ENCODE measurements around the gene ACVR1B. TPM values are rescaled to one million over a fixed set of nuclear protein-coding genes. Genes with fewer than 3 reads are reported as not detected.

ACVR1B gene
- total RNA-seq, 1 donor from 2014 or later = 23.6 TPM

DNA sequence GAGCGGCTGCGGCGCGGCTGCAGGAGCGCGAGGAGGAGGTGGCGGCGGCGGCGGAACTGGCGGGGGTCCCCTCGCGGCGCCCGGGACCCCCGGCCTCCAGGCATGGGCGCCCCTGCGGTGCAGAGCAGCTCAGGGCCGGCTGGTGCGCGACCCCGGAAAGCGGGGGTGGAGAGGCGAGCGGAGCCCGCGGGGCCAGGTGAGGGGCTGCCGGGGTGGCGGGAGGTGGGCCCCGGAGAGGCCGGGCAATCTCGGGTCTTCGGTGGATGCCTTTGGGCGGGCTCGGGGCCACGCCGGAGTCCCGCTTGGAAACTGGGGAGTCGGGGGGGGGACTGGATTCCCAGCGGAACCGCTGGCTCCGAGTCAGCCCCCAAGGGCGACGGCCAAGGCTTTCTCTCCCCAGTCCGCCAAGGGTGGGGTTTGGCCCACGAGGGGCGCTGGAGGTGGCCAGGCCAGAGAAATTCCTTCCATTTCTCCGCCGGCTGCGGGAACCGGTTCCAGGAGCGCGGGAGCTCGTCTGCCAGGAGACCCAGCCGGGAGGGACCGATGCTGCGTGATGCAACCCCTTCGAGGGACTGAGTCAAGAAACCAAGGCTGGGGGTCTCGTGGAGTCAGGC is 85.9 kb downstream of the ACVR1B start:
- peak overlapping the region; percentile 63 to 73 for H3K4me3 ChIP-seq
- no peaks in the 10 kb centered on the region for H3K36me3 ChIP-seq
- H3K9me3 ChIP-seq = no peaks in the 10 kb centered on the region
- intact Hi-C loops (cut with DNase I) = no loop called here
- TF ChIP-seq POLR2AphosphoS5 (IDR thresholded peaks at IDR 0.05; ENCODE audit: insufficient read depth in 1 of 2, low read depth in 1 of 2) (peak in 1 of 2 donors; percentile 45), POLR2A (IDR thresholded peaks at IDR 0.05) (no peak)
- TF ChIP-seq, protein P1, sequence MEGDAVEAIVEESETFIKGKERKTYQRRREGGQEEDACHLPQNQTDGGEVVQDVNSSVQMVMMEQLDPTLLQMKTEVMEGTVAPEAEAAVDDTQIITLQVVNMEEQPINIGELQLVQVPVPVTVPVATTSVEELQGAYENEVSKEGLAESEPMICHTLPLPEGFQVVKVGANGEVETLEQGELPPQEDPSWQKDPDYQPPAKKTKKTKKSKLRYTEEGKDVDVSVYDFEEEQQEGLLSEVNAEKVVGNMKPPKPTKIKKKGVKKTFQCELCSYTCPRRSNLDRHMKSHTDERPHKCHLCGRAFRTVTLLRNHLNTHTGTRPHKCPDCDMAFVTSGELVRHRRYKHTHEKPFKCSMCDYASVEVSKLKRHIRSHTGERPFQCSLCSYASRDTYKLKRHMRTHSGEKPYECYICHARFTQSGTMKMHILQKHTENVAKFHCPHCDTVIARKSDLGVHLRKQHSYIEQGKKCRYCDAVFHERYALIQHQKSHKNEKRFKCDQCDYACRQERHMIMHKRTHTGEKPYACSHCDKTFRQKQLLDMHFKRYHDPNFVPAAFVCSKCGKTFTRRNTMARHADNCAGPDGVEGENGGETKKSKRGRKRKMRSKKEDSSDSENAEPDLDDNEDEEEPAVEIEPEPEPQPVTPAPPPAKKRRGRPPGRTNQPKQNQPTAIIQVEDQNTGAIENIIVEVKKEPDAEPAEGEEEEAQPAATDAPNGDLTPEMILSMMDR (IDR thresholded peaks at IDR 0.05) = no peak
- peaks cover 57% of the 10 kb centered on the region for H3K4me1 ChIP-seq
- peak in 1 of 2 donors; percentile 92 for DNase-seq (ENCODE audit: extremely low spot score in 2 of 2)
- H3K27ac ChIP-seq = peak overlapping the region; percentile 98
- H3K27me3 ChIP-seq = no peaks in the 10 kb centered on the region

DNA sequence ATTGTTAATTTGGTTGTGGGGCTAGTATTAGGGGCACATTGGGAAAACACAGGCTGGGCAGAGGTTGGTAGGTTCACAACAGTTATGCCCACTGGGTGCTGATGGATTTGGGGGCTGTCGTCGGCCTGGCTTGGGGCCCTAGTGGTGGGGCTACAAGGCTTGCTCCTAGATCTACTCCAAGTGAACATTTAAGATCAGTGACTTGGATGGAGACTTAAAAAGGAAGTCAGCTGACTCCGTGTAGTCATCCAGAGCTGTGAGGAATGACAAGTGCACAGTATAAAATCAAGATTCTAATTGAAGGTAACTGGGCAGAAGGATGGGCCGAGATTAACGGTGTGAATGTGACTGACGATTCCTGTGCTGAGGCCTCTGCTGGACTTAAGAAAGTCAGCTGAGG is 86.9 kb downstream of the ACVR1B start:
- intact Hi-C loops (cut with DNase I) = no loop called here
- Histone ChIP-seq H3K36me3 (no peaks in the 10 kb centered on the region), H3K4me3 (peak overlapping the region; percentile 63 to 73), H3K27ac (peak overlapping the region; percentile 98), H3K27me3 (no peaks in the 10 kb centered on the region), H3K9me3 (no peaks in the 10 kb centered on the region), H3K4me1 (peaks cover 63% of the 10 kb centered on the region)
- DNase-seq (ENCODE audit: extremely low spot score in 2 of 2) = no peak
- TF ChIP-seq POLR2A (IDR thresholded peaks at IDR 0.05) (peak in 1 of 2 donors; percentile 13), POLR2AphosphoS5 (IDR thresholded peaks at IDR 0.05; ENCODE audit: insufficient read depth in 1 of 2, low read depth in 1 of 2) (peak in 1 of 2 donors; percentile 35)
- TF ChIP-seq, protein P1 (IDR thresholded peaks at IDR 0.05) = no peak

DNA sequence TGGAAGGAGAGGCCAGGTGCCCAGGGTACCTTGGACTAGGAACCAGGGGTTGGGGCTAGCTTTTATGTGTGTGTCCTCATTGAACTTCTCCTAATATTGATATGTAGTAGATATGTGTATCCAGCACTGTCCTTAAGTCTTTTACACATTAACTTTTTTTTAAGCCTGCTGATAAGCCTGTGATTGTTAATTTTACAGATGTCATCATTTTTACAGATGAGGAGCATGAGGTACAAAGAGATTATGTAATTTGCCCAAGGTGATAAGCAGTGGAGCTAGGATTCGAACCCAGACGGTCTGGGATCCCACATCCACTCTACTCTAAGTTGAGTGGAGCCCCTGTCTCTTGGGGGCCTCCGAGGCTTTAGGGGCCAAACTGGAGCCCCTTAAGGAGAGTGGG is 89.5 kb downstream of the ACVR1B start:
- Histone ChIP-seq H3K27ac (peak overlapping the region; percentile 96), H3K4me1 (peaks cover 75% of the 10 kb centered on the region), H3K4me3 (no peak overlapping the region), H3K27me3 (no peaks in the 10 kb centered on the region), H3K36me3 (no peaks in the 10 kb centered on the region), H3K9me3 (no peaks in the 10 kb centered on the region)
- TF ChIP-seq, protein P1 (IDR thresholded peaks at IDR 0.05) = no peak
- TF ChIP-seq POLR2A (IDR thresholded peaks at IDR 0.05) = no peak
- intact Hi-C loops (cut with DNase I) = no loop called here
- DNase-seq (ENCODE audit: extremely low spot score in 2 of 2) = no peak

DNA sequence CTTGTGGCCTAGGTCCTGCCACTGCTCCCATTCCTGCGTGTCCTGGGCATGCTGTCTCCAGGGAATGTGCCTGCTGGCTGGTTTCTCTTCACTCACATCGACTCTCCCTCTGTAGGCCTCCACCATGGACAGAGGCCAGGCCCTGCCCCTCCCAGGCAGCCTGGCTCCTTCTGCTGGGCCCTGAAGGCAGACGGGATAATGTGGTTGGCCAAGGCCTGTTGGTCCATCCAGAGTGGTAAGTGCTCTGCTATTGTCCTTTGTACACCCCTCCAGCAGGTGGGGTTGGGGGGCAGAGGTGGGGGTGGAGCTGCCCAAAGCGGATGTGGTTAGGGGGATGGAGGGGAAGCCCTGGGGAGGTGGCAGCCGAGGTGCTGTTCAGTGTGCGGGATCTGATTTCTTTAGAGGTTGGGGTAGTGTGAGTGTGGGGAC is 90.2 kb downstream of the ACVR1B start:
- TF ChIP-seq, protein P1 (IDR thresholded peaks at IDR 0.05) = no peak
- TF ChIP-seq POLR2AphosphoS5 (IDR thresholded peaks at IDR 0.05; ENCODE audit: insufficient read depth in 1 of 2, low read depth in 1 of 2) (no peak), POLR2A (IDR thresholded peaks at IDR 0.05) (no peak)
- Histone ChIP-seq H3K4me3 (no peak overlapping the region), H3K36me3 (no peaks in the 10 kb centered on the region), H3K4me1 (peaks cover 71% of the 10 kb centered on the region), H3K9me3 (no peaks in the 10 kb centered on the region), H3K27ac (peak overlapping the region; percentile 96), H3K27me3 (no peaks in the 10 kb centered on the region)
- DNase-seq (ENCODE audit: extremely low spot score in 2 of 2) = no peak
- intact Hi-C loops (cut with DNase I) = no loop called here

DNA sequence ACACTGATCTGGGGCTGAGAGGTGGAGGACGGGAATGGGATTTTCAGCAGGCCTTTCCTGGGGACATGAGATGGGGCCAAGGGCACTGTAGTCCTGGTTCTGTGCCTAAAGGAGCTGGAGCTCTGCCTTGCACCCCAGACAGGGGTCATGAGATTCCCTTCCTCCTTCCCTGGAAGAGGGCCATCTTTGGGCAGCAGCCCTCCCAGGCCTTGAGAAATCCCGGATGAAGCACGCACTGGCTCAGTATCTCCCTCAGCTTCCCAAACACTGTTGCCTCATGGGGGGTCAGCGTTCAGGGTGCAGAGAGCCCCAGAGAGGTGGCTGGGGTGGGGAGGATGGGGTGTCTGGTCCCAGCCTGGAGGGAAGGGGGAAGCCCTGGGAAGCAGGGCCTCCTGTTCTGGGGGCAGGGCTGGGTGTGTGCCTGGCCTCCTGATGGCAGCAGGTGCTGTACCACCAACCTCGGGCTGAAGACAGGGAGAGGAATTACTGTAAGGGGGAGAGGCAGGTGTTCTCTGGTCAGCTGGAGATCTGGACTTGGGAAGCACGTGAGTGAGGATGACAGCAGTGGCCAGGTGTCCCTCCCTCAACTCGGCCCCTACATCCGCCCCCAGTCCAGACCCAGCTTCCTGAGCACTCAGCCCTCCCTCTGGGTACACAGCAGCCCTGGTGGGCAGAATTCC is 91.3 kb downstream of the ACVR1B start:
- Histone ChIP-seq H3K4me1 (peaks cover 64% of the 10 kb centered on the region), H3K27me3 (no peaks in the 10 kb centered on the region), H3K9me3 (no peaks in the 10 kb centered on the region), H3K4me3 (no peak overlapping the region), H3K36me3 (no peaks in the 10 kb centered on the region), H3K27ac (peak overlapping the region; percentile 96)
- TF ChIP-seq POLR2AphosphoS5 (IDR thresholded peaks at IDR 0.05; ENCODE audit: insufficient read depth in 1 of 2, low read depth in 1 of 2) (no peak), POLR2A (IDR thresholded peaks at IDR 0.05) (no peak)
- TF ChIP-seq, protein P1 (IDR thresholded peaks at IDR 0.05) = no peak
- no peak for DNase-seq (ENCODE audit: extremely low spot score in 2 of 2)
- intact Hi-C loops (cut with DNase I) = no loop called here

All from vagina (tissue), 2 donors.